GM12864 (cell line): ENCODE measurements around the gene ATP8B4.
"Not testable (repeated sequence)": the region's sequence is repeated elsewhere in the genome, so short reads cannot be mapped to it uniquely, and the experiment has no call there.

Experiments used
- DNase-seq: peaks from one replicate; pipeline ENCODE4 v3.0.0-alpha.2; 2011; ENCODE audit warnings: low read depth
- H3K4me3 ChIP-seq: 2 replicates; pipeline ENCODE4 v1.5.1; 2011; ENCODE audit warnings: mild to moderate bottlenecking, low read depth, low read length, control low read depth
- TF ChIP-seq, protein P1 (sequence below): IDR thresholded peaks from 2 replicates; pipeline ENCODE4 v1.5.1; 2011; ENCODE audit warnings: low read depth, mild to moderate bottlenecking, moderate library complexity, low read length, control low read depth, inconsistent platforms; ENCODE audit errors: missing control alignments

ATP8B4 gene

DNA sequence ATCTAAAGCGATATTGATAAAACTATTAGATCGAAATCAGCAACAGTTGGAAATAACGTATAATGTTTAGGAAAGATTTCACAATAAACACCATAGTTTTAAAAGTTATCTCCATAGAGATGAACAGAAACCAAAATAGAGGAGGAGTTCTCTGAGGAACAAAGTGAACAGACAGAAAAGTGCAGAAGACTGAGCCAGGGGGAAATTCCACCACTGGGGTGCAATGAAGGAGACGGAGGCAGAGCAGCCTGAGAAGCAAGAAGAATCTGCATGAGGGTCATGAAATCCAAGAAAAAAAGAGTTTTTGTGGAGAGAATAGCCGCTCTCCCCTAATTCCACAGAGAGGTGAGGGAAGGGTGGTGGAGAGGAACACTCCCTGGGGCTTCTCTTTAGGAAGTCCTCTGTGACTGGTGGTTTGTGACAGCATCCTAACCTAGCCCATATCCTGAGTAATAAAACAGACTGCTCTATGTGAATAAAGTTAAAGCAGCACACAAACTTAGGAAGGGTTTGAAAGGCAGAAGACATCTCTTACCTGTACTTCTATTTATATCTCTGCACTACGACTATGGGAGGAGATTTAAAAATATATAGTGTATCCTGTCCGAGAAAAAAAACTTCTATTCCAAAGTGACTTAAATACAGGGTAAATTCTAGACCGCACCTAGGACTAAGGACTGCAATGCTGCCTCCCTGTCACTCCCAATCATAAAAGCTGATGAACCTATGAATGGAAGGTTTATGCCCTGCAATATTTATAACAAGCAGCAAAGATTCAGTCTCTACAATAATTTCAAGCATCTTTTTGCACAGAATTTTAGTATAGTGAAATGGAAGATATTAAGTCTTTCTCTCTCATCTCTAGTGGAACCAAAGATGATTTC lies 22.9 kb downstream of the ATP8B4 start:
- no peak overlapping the region for H3K4me3 ChIP-seq
- TF ChIP-seq, protein P1, sequence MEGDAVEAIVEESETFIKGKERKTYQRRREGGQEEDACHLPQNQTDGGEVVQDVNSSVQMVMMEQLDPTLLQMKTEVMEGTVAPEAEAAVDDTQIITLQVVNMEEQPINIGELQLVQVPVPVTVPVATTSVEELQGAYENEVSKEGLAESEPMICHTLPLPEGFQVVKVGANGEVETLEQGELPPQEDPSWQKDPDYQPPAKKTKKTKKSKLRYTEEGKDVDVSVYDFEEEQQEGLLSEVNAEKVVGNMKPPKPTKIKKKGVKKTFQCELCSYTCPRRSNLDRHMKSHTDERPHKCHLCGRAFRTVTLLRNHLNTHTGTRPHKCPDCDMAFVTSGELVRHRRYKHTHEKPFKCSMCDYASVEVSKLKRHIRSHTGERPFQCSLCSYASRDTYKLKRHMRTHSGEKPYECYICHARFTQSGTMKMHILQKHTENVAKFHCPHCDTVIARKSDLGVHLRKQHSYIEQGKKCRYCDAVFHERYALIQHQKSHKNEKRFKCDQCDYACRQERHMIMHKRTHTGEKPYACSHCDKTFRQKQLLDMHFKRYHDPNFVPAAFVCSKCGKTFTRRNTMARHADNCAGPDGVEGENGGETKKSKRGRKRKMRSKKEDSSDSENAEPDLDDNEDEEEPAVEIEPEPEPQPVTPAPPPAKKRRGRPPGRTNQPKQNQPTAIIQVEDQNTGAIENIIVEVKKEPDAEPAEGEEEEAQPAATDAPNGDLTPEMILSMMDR: no peak
- no peak for DNase-seq

DNA sequence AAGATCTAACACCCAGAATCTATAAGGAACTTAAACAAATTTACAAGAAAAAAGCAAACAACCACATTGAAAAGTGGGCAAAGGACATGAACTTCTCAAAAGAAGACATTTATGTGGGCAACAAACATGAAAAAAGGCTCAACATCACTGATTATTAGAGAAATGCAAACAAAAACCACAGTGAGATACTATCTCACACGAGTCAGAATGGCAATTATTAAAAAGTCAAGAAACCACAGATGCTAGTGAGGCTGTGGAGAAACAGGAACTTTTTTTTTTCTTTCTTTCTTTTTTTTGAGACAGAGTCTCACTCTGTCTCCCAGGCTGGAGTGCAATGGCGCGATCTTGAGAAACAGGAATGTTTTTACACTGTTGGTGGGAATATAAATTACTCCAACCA lies 29.6 kb downstream of the ATP8B4 start:
- DNase-seq, H3K4me3 ChIP-seq: not testable (repeated sequence)

DNA sequence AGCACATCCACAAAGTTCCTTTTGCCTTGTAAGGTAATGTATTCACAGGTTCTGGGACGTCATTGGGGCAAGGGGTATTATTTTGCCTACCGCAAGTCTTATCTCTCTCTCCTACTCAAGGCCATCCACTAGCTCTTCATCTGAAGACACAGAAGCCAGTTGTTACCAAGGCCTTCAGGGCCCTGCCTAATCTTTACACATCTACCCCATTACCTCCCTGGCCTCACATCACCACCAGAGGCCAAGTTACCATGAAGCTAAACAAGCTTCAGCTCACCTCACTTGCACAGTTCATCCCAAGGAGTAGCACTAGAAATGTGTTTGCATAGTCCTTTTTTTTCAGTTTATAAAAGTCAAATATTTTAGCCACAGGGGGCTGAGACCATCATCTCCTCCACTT lies 34.1 kb downstream of the ATP8B4 start:
- no peak overlapping the region for H3K4me3 ChIP-seq
- DNase-seq: no peak
- TF ChIP-seq, protein P1: no peak

DNA sequence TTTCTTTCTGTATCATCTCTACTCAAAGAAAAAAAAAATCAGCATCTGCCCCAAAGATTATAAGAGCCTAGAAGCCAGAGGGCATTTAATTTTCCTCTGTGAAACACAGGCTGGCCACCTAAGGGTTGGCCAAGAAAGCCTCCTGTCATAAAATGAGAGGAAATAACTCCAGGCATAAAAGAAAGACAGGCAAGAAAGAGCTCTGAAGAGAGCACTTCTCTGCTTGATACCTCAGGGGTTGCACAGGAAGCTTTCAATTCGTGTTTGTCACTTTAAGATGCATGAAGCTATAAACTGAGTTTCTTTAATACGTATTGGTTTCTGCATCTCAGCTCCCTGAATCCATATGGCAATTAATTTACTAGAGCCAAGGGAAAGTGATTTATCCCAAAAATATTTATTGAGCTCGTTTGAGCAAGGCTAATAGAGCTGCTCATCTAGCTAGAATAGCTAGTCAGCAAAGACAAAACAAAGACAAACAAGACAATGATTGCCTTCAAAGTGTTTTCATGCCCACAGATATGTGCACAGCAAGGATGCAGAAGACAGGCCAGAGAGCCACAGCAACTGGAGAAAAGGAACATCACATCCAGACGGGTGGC lies 35.5 kb downstream of the ATP8B4 start:
- H3K4me3 ChIP-seq: no peak overlapping the region
- TF ChIP-seq, protein P1: no peak
- no peak for DNase-seq

DNA sequence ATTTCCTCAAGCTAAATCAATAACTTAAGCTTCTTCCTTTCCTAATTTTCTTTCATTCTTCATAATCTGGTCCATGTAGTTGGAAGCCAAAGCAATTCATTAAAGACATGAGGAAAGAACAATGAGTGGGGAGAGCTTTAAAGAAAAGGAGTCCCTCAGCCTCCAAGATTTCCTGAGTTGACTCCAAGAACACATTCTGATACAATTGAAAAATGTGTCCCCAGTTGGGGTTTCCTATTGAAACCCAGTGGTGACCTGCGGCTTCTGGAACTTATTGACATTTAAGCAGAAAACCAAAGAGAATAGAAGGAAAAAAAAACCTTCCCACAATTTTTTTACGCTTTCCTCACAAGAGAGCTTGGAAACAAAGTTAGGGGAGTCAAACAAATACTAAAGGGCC lies 37.0 kb downstream of the ATP8B4 start:
- no peak overlapping the region for H3K4me3 ChIP-seq
- TF ChIP-seq, protein P1: no peak
- no peak for DNase-seq

DNA sequence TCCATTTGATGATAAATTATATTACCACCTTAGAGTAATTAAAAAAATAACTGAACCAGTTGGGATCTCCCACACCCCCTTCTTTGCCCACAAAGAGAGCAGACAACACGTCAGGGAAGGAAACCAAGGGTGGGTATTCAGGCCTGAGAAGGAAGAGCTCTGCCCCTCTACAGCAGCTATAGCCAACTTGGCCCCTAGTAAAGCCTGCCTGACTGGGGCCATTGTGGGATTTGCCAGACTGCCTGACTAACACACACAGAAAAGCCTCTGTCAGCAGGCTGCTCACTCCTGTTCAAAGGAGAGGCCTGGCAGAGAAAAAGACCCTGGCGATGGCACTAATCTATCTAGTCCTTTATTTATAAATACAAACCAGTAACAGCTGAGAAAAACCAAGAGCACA lies 41.4 kb downstream of the ATP8B4 start:
- no peak for DNase-seq
- H3K4me3 ChIP-seq: no peak overlapping the region
- TF ChIP-seq, protein P1: no peak

DNA sequence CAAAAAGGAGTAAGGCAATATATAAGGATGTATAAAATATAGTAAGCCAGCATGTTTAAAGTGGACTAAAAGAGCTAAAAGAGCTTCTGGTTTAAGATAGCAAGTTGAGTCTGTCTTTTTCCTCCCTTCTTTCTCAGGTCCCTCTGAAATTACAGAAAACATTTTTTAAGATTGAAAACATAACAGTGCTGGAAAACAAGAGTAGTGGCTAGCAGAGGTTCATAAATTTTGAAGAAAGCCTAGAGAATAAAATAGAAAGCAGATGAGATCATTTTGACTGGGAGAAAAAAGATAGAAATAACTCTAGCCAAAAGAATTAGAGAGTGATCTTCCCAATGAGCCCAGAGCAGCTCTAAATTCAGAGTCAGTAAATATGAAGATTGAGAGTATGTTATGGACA lies 41.9 kb downstream of the ATP8B4 start:
- H3K4me3 ChIP-seq: no peak overlapping the region
- no peak for DNase-seq
- TF ChIP-seq, protein P1: no peak
